PC-3 (cell line): Measurements from ENCODE around the gene RALGDS. TPM values are rescaled to one million over a fixed set of nuclear protein-coding genes. Genes with fewer than 3 reads are reported as not detected.

Source experiments
- ATAC-seq: fragments of 200-7000 bp; cut with Tn5 transposase; 2 replicates; pipeline ENCODE4 v1.9.1; 2020; ENCODE audit warnings: mild to moderate bottlenecking, moderate library complexity
- BruUV-seq: library from RNA; stranded (reverse); fragments of 400-500 nt; replicated peaks from 2 replicates; lab custom pipeline; 2021; lab: Mats Ljungman, UMichigan
- CTCF ChIA-PET: fragments of 300-600 bp; sonication (Branson Sonifier 250); formaldehyde crosslinking; loops from one replicate; lab custom pipeline; 2022; ENCODE audit warnings: antibody characterized with exemption; lab: Charles Lee
- POLR2A ChIA-PET: fragments of 300-600 bp; sonication (Branson Sonifier 250); formaldehyde crosslinking; loops from one replicate; lab custom pipeline; 2022; ENCODE audit warnings: antibody characterized with exemption; ENCODE audit not compliant: unreplicated experiment; lab: Charles Lee
- DNase-seq: peaks from one replicate; pipeline ENCODE4 v3.0.0-alpha.2; 2015
- H2AFZ ChIP-seq: fragments of 300-600 bp; sonication (generic); 2 replicates; pipeline ENCODE4 v1.6.0; 2016; ENCODE audit warnings: antibody characterized with exemption, low read length
- H3F3A ChIP-seq: fragments of 300-600 bp; sonication (generic); one replicate; pipeline ENCODE4 v1.6.0; 2017; ENCODE audit warnings: antibody characterized with exemption, low read length, control low read depth, mild to moderate bottlenecking; ENCODE audit not compliant: unreplicated experiment
- H3K27ac ChIP-seq: fragments of 300-600 bp; sonication (generic); 2 replicates; pipeline ENCODE4 v1.5.1; 2016; ENCODE audit warnings: mild to moderate bottlenecking, low read length
- H3K27me3 ChIP-seq: fragments of 300-600 bp; sonication (generic); 2 replicates; pipeline ENCODE4 v1.6.1; 2016; ENCODE audit warnings: low read length, mixed read lengths
- H3K36me3 ChIP-seq: fragments of 300-600 bp; sonication (generic); 2 replicates; pipeline ENCODE4 v1.6.1; 2016; ENCODE audit warnings: low read depth, mixed run types, low read length, mixed read lengths
- H3K4me1 ChIP-seq: fragments of 300-600 bp; sonication (generic); 2 replicates; pipeline ENCODE4 v1.5.1; 2016; ENCODE audit warnings: low read length; ENCODE audit not compliant: insufficient read depth
- H3K4me2 ChIP-seq: fragments of 300-600 bp; sonication (generic); 2 replicates; pipeline ENCODE4 v1.6.0; 2016; ENCODE audit warnings: low read length
- H3K4me3 ChIP-seq: fragments of 300-600 bp; sonication (generic); 2 replicates; pipeline ENCODE4 v1.5.1; 2016; ENCODE audit warnings: mild to moderate bottlenecking, low read length, mixed read lengths
- H3K79me2 ChIP-seq: fragments of 300-600 bp; sonication (generic); 2 replicates; pipeline ENCODE4 v1.6.1; 2017; ENCODE audit warnings: low read length, mixed read lengths
- H3K9ac ChIP-seq: fragments of 300-600 bp; sonication (generic); 2 replicates; pipeline ENCODE4 v1.6.0; 2016; ENCODE audit warnings: mild to moderate bottlenecking, low read length
- H3K9me2 ChIP-seq: fragments of 300-600 bp; sonication (generic); replicated peaks from 2 replicates; pipeline ENCODE4 v1.6.1; 2016; ENCODE audit warnings: mixed run types, low read length, mixed read lengths
- H3K9me3 ChIP-seq: fragments of 300-600 bp; sonication (generic); 2 replicates; pipeline ENCODE4 v1.6.1; 2016; ENCODE audit warnings: low read length, mixed read lengths
- H4K20me1 ChIP-seq: fragments of 300-600 bp; sonication (generic); 2 replicates; pipeline ENCODE4 v1.6.1; 2016; ENCODE audit warnings: low read length, mixed read lengths
- CTCF ChIP-seq: fragments of 300-600 bp; sonication (generic); conservative IDR thresholded peaks from 2 replicates; pipeline ENCODE4 v1.5.1; 2017; ENCODE audit warnings: antibody characterized with exemption, low read depth, mild to moderate bottlenecking, low read length
- EZH2 ChIP-seq: fragments of 300-600 bp; sonication (generic); IDR thresholded peaks from one replicate; pipeline ENCODE4 v1.6.1; 2017; ENCODE audit warnings: antibody characterized with exemption, mild to moderate bottlenecking, low read length; ENCODE audit not compliant: unreplicated experiment
- EZH2phosphoT487 ChIP-seq: fragments of 300-600 bp; sonication (generic); IDR thresholded peaks from 2 replicates; pipeline ENCODE4 v1.6.1; 2018; ENCODE audit warnings: mild to moderate bottlenecking, antibody characterized with exemption, low read length, borderline replicate concordance
- intact Hi-C: fragments of 100-400 bp; cut with micrococcal nuclease; formaldehyde crosslinking; loops from 2 replicates; pipeline ENCODE4 v1.9.0; 2023
- total RNA-seq: library from RNA; depleted of rRNA; stranded (reverse); fragments of >200 nt; gene quantifications from 2 replicates; pipeline ENCODE4 v1.2.3, GENCODE V29; 2014

The RALGDS gene
- total RNA-seq, 1 experiment from 2014 or later: 32.2 TPM

- no peak for DNase-seq
- Histone ChIP-seq H3K27me3 (no peaks in the 10 kb centered on the region), H3K79me2 (no peaks in the 10 kb centered on the region), H2AFZ (no peak overlapping the region), H3K36me3 (peaks cover 3% of the 10 kb centered on the region; the same call in 1 of the 2 replicates), H3F3A (no peaks in the 10 kb centered on the region), H3K4me1 (no peaks in the 10 kb centered on the region), H3K9ac (no peak overlapping the region), H4K20me1 (no peaks in the 10 kb centered on the region), H3K4me2 (no peak overlapping the region), H3K27ac (no peak overlapping the region), H3K4me3 (no peak overlapping the region), H3K9me3 (no peaks in the 10 kb centered on the region), H3K9me2 (no peaks in the 10 kb centered on the region)
- intact Hi-C loops: no loop called here
- TF ChIP-seq EZH2: no peak
- TF ChIP-seq CTCF: no peak
- no peak for TF ChIP-seq EZH2phosphoT487
- CTCF ChIA-PET: no interaction called here
- no peak for ATAC-seq
- POLR2A ChIA-PET: no interaction called here
- no TSS peak for BruUV-seq
These were observed 60.6 kb downstream of the RALGDS start for GRCh38 chr9:133060417-133060841.

- no peak overlapping the region for H3K27ac ChIP-seq
- no peaks in the 10 kb centered on the region for H3K4me1 ChIP-seq
- H3K27me3 ChIP-seq: no peaks in the 10 kb centered on the region
- H3K9me3 ChIP-seq: no peaks in the 10 kb centered on the region
- POLR2A ChIA-PET: no interaction called here
- CTCF ChIA-PET: no interaction called here
- TF ChIP-seq EZH2phosphoT487: no peak
- TF ChIP-seq EZH2: no peak
- TF ChIP-seq CTCF: no peak
- no peak overlapping the region for H3K9ac ChIP-seq
- no peak overlapping the region for H3K4me2 ChIP-seq
- H3K79me2 ChIP-seq: no peaks in the 10 kb centered on the region
- intact Hi-C loops: no loop called here
- no peak for DNase-seq
- no peak overlapping the region for H2AFZ ChIP-seq
- no peaks in the 10 kb centered on the region for H4K20me1 ChIP-seq
- no peak overlapping the region for H3K4me3 ChIP-seq
- no peak for ATAC-seq
- H3K36me3 ChIP-seq: peaks cover 3% of the 10 kb centered on the region; the same call in 1 of the 2 replicates
- no TSS peak for BruUV-seq
- no peaks in the 10 kb centered on the region for H3K9me2 ChIP-seq
- H3F3A ChIP-seq: no peaks in the 10 kb centered on the region
These were observed 61.4 kb downstream of the RALGDS start for GRCh38 chr9:133059623-133060022.

- H4K20me1 ChIP-seq: no peaks in the 10 kb centered on the region
- no peak overlapping the region for H3K4me3 ChIP-seq
- ChIA-PET POLR2A (no interaction called here), CTCF (no interaction called here)
- no peaks in the 10 kb centered on the region for H3K79me2 ChIP-seq
- TF ChIP-seq EZH2phosphoT487 (no peak), EZH2 (no peak), CTCF (no peak)
- intact Hi-C loops: no loop called here
- H3K9me2 ChIP-seq: no peaks in the 10 kb centered on the region
- no peak overlapping the region for H3K9ac ChIP-seq
- H3K27me3 ChIP-seq: no peaks in the 10 kb centered on the region
- H3K4me2 ChIP-seq: no peak overlapping the region
- H3K4me1 ChIP-seq: no peaks in the 10 kb centered on the region
- DNase-seq: no peak
- H3K36me3 ChIP-seq: peaks cover 3% of the 10 kb centered on the region; the same call in 1 of the 2 replicates
- H3K27ac ChIP-seq: no peak overlapping the region
- no peak overlapping the region for H2AFZ ChIP-seq
- H3K9me3 ChIP-seq: no peaks in the 10 kb centered on the region
- BruUV-seq: no TSS peak
- no peaks in the 10 kb centered on the region for H3F3A ChIP-seq
- no peak for ATAC-seq
These were observed 62.3 kb downstream of the RALGDS start for GRCh38 chr9:133058550-133059320.
